HepG2 (cell line): Measurements from ENCODE around the gene ZNF23. TPM values are rescaled to one million over a fixed set of nuclear protein-coding genes. Genes with fewer than 3 reads are reported as not detected.

Experiments used
- ATF7-NPFF ChIP-seq: sonication (generic); formaldehyde crosslinking; IDR thresholded peaks from 2 replicates; pipeline ENCODE4 v1.8.1; 2023; ENCODE audit warnings: mild to moderate bottlenecking, low read depth, missing genetic modification reagents, moderate library complexity
- FOXK2 ChIP-seq: fragments of 450-650 bp; IDR thresholded peaks from 2 replicates; pipeline ENCODE4 v1.6.1; 2016
- HMG20B ChIP-seq: conservative IDR thresholded peaks from 2 replicates; pipeline ENCODE4 v1.6.1; 2016; ENCODE audit warnings: missing genetic modification reagents, missing compliant biosample characterization
- KAT8 ChIP-seq: IDR thresholded peaks from 2 replicates; pipeline ENCODE4 v1.6.1; 2016; ENCODE audit warnings: missing genetic modification reagents, missing compliant biosample characterization
- KMT2B ChIP-seq: IDR thresholded peaks from 2 replicates; pipeline ENCODE4 v1.6.1; 2016; ENCODE audit warnings: missing genetic modification reagents, missing compliant biosample characterization
- MED8 ChIP-seq: sonication (generic); formaldehyde crosslinking; IDR thresholded peaks from 2 replicates; pipeline ENCODE4 v1.8.1; 2023; ENCODE audit warnings: mild to moderate bottlenecking, missing genetic modification reagents; ENCODE audit not compliant: insufficient replicate concordance
- MTERF4 ChIP-seq: sonication (generic); formaldehyde crosslinking; IDR thresholded peaks from 2 replicates; pipeline ENCODE4 v1.8.0; 2023; ENCODE audit warnings: mild to moderate bottlenecking, missing genetic modification reagents
- MXI1 ChIP-seq: IDR thresholded peaks from 3 replicates; pipeline ENCODE4 v1.6.1; 2012; ENCODE audit warnings: low read depth, low read length, inconsistent platforms, borderline replicate concordance
- PCBP2 ChIP-seq: fragments of 200-400 bp; formaldehyde crosslinking; optimal IDR thresholded peaks from 2 replicates; pipeline ENCODE3; 2018; ENCODE audit warnings: low read length, low read depth; ENCODE audit not compliant: poor library complexity, severe bottlenecking
- RBM39 ChIP-seq: fragments of 200-400 bp; formaldehyde crosslinking; IDR thresholded peaks from one replicate; pipeline ENCODE4 v1.6.1; 2018; ENCODE audit warnings: antibody characterized with exemption, mild to moderate bottlenecking, low read depth, low read length; ENCODE audit not compliant: poor library complexity, severe bottlenecking
- REXO4 ChIP-seq: sonication (generic); formaldehyde crosslinking; IDR thresholded peaks from 2 replicates; pipeline ENCODE4 v1.8.0; 2022; ENCODE audit warnings: missing genetic modification reagents, mild to moderate bottlenecking, borderline replicate concordance
- SAP130 ChIP-seq: IDR thresholded peaks from 2 replicates; pipeline ENCODE4 v1.6.1; 2016; ENCODE audit warnings: low read depth
- SETDB1 ChIP-seq: sonication (generic); formaldehyde crosslinking; IDR thresholded peaks from 2 replicates; pipeline ENCODE4 v1.5.1; 2020; ENCODE audit warnings: missing genetic modification reagents, mild to moderate bottlenecking, borderline replicate concordance
- SP2 ChIP-seq: sonication (generic); formaldehyde crosslinking; IDR thresholded peaks from 2 replicates; pipeline ENCODE4 v1.5.1; 2020; ENCODE audit warnings: mild to moderate bottlenecking, missing genetic modification reagents
- STAT6 ChIP-seq: sonication (generic); formaldehyde crosslinking; IDR thresholded peaks from 2 replicates; pipeline ENCODE4 v1.4.0; 2020; ENCODE audit warnings: missing genetic modification reagents, mild to moderate bottlenecking, borderline replicate concordance
- TAF1 ChIP-seq: sonication (generic); formaldehyde crosslinking; IDR thresholded peaks from 2 replicates; pipeline ENCODE4 v1.4.0; 2020; ENCODE audit warnings: missing genetic modification reagents
- TAF15 ChIP-seq: fragments of 200-400 bp; formaldehyde crosslinking; IDR thresholded peaks from one replicate; pipeline ENCODE4 v1.6.1; 2018; ENCODE audit warnings: mild to moderate bottlenecking, low read depth, low read length; ENCODE audit not compliant: poor library complexity, severe bottlenecking
- U2AF2 ChIP-seq: fragments of 200-400 bp; formaldehyde crosslinking; IDR thresholded peaks from 2 replicates; pipeline ENCODE4 v1.6.1; 2017; ENCODE audit warnings: low read depth, mild to moderate bottlenecking, low read length
- ZFP82 ChIP-seq: sonication (generic); formaldehyde crosslinking; IDR thresholded peaks from 2 replicates; pipeline ENCODE4 v1.5.1; 2020; ENCODE audit warnings: mild to moderate bottlenecking, missing genetic modification reagents, borderline replicate concordance
- ZNF12 ChIP-seq: sonication (generic); formaldehyde crosslinking; IDR thresholded peaks from 2 replicates; pipeline ENCODE4 v1.5.0; 2020; ENCODE audit warnings: missing genetic modification reagents
- ZNF30 ChIP-seq: sonication (generic); formaldehyde crosslinking; IDR thresholded peaks from 2 replicates; pipeline ENCODE4 v1.5.0; 2020; ENCODE audit warnings: mild to moderate bottlenecking, missing genetic modification reagents
- ZNF562 ChIP-seq: sonication (generic); formaldehyde crosslinking; IDR thresholded peaks from 2 replicates; pipeline ENCODE4 v1.8.0; 2022; ENCODE audit warnings: missing genetic modification reagents, borderline replicate concordance
- ZNF598 ChIP-seq: sonication (generic); formaldehyde crosslinking; IDR thresholded peaks from 2 replicates; pipeline ENCODE4 v1.5.1; 2020; ENCODE audit warnings: mild to moderate bottlenecking, missing genetic modification reagents, borderline replicate concordance
- ZNF710 ChIP-seq: sonication (generic); formaldehyde crosslinking; IDR thresholded peaks from 2 replicates; pipeline ENCODE4 v1.5.0; 2020; ENCODE audit warnings: mild to moderate bottlenecking, missing genetic modification reagents, borderline replicate concordance
- polyA plus RNA-seq, 8 experiments: library from polyadenylated mRNA; depleted of rRNA in 3 of 8; stranded (reverse) in 7 of 8; unstranded in 1 of 8; fragments of >200 nt; fragmentation: Illumina TruSeq in 4 of 8; extraction: Trizol in 4 of 8; gene quantifications; 2 replicates each; pipeline versions ENCODE4 v1.2.1 to v1.2.3, GENCODE V29; 2011 to 2016; ENCODE audit warnings: low read depth in 4 of 8, missing spikeins in 1 of 8, mixed read lengths in 1 of 8; ENCODE audit not compliant: insufficient read depth in 1 of 8
- total RNA-seq, 5 experiments: library from RNA; depleted of rRNA; stranded (reverse); fragments of >200 nt; fragmentation: Illumina TruSeq; extraction: Trizol; gene quantifications; 2 replicates each; pipeline ENCODE4 v1.2.3, GENCODE V29; 2016; ENCODE audit warnings: low read depth in 1 of 5
- TF ChIP-seq, protein P1 (sequence below): sonication (generic); formaldehyde crosslinking; IDR thresholded peaks from 2 replicates; pipeline ENCODE4 v1.8.0; 2022; ENCODE audit warnings: missing genetic modification reagents, mild to moderate bottlenecking, inconsistent platforms, borderline replicate concordance

Gene ZNF23
- total and polyA plus RNA-seq, 2 of the 13 experiments (the other 11 are each of a cell fraction or from before 2014, with no cell fraction given) = 8.6 to 12.2 TPM

DNA sequence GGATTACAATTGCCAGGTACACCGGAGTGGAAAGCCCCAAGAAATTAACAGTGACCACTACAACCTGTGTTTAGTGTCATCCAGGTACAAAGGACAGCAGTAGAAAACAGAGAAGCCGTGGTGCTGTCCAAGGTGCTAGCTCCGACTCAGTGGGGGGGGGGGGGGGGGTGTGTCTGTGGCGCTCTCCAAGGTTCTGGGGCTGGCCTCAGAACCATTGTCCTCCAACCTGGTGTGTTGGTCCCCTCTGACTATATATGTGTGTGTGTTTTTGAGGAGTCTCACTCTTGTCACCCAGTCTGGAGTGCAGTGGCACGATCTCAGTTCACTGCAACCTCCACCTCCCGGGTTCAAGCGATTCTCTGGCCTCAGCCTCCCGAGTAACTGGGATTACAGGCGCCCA lies 5.8 kb upstream of the ZNF23 start (continued):
- TF ChIP-seq ZNF710 (CRISPR knock-in tag) (no peak), TAF1 (CRISPR knock-in tag) (0 out of 2 replicates have a peak, but pooled peaks have one; percentile 25), SAP130 (CRISPR knock-in tag) (peak; percentile 92), SETDB1 (CRISPR knock-in tag) (no peak), ZNF598 (CRISPR knock-in tag) (0 out of 2 replicates have a peak, but pooled peaks have one; percentile 75), HMG20B (peak; percentile 87; the same call in 1 of the 2 replicates), MED8 (CRISPR knock-in tag) (no peak), STAT6 (CRISPR knock-in tag) (no peak), KMT2B (CRISPR knock-in tag) (peak; percentile 85), MXI1 (peak; percentile 85; the same call in 1 of the 3 replicates), ZNF12 (CRISPR knock-in tag) (peak; percentile 89), SP2 (CRISPR knock-in tag) (no peak), ZNF562 (CRISPR knock-in tag) (peak; percentile 68; the same call in 1 of the 2 replicates), MTERF4 (CRISPR knock-in tag) (peak; percentile 79), KAT8 (CRISPR knock-in tag) (peak; percentile 79), U2AF2 (no peak), TAF15 (no peak), ATF7-NPFF (CRISPR knock-in tag) (peak; percentile 66), FOXK2 (no peak), ZNF30 (CRISPR knock-in tag) (0 out of 2 replicates have a peak, but pooled peaks have one; percentile 67), ZFP82 (CRISPR knock-in tag) (peak; percentile 89), PCBP2 (no peak), RBM39 (no peak), REXO4 (CRISPR knock-in tag) (no peak)
- TF ChIP-seq, protein P1, sequence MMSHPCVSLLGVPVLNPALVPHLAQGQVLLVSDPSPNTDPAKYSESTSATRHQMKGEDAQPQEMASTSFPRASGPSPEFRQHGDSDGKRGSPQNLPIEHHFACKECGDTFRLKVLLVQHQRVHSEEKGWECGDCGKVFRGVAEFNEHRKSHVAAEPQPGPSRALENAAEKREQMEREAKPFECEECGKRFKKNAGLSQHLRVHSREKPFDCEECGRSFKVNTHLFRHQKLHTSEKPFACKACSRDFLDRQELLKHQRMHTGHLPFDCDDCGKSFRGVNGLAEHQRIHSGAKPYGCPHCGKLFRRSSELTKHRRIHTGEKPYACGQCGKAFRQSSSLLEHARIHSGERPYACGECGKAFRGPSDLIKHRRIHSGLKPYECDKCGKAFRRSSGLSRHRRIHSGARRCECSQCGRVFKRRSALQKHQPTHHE (CRISPR knock-in tag) = peak; percentile 89
